NCI-H524 treated with DMSO at 0.1 percent for 48 hours (cell line): ENCODE data around the gene VAMP2.
A peak's percentile ranks its signal among the peaks of the same experiment; 100 is the strongest.
"Not testable (repeated sequence)": the region's sequence is repeated elsewhere in the genome, so short reads cannot be mapped to it uniquely, and the experiment has no call there.

ENCODE experiments used
- DNase-seq: peaks from one replicate; lab custom pipeline; 2025; lab: John Stamatoyannopoulos, UW

The VAMP2 gene

DNA sequence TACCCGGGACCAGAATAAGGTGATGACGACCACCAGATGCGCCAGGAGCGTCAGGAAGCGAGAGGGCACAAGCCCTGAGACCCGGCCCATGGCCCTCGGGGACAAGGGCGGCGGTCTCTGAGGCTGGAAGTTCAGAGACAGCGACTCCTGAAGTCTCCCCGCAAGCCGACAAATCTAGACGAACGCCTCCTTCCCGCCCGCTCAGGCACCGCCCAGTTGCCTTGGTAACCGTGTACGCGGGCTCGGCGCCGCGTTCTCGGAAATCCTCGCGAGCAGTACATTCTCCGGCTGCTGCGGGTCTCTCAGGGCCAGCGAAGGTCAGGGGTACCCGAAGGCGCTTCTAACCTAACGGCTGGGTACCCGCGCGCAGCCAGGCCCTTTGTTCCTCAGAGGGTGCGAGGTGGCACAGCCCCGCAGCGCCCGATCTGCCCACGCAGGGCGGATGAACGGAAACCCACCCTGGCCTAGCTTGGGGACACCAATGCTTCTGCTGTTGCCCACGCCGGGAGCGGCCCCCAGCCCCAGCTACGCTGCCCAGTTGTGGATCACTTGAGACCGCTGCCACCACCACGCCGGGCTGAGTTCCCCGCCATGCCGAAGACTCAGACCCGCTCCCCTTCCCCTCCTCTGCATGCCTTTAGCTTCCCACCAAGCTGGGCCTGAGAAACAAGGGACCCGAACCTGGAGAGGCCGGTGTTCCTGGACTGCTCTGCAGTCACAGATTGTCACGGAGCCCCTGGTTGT, 13.6 kb upstream of the VAMP2 start, which contains the start of gene TMEM107:
Gene TMEM107, minus strand, starts transcription at position 184 of the 744 bp plus-strand sequence. Its CDS starts 94 bp downstream, at position 90.
- DNase-seq = no peak

DNA sequence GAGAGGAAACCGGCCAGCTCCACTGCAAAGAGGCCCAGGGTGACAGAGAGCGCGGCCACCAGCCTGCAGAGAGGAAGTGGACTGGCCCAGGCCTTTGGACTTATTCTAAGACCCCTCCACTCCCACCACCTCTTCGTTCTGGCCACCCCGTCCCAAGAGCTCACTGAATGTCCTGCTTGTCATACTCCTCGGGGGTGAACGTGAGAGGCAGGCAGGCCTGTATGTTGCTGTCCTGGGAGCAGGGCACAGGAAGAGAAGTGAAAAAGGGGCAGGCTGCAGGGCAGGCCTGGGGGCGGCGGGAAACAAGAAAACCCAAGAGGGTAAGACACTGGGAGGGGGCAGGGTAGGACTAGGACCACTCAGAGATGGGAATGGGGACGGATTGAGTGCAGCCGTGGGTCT, 13.0 kb upstream of the VAMP2 start:
- no peak for DNase-seq

DNA sequence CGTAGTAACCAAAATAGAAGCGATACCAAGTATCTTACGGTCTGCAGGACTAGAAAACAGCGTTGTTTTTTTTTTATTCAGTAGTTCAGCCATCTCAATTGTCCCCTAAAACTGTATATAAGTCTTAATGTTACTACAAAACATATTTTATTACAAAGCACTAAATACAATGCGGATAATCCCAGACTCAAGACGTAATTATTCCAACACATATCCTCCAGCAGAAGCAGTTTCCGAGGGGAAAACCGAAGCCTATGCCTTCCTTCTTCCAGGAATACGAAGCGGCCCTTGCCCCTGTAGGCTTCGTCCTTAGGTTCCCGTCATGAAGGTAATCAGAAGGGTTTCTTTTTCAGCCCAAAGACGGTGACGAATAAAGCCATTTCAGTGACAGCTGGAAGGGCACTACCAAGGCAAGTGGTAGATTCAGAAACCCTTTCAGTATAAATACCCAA, 11.1 kb upstream of the VAMP2 start:
- no peak for DNase-seq

DNA sequence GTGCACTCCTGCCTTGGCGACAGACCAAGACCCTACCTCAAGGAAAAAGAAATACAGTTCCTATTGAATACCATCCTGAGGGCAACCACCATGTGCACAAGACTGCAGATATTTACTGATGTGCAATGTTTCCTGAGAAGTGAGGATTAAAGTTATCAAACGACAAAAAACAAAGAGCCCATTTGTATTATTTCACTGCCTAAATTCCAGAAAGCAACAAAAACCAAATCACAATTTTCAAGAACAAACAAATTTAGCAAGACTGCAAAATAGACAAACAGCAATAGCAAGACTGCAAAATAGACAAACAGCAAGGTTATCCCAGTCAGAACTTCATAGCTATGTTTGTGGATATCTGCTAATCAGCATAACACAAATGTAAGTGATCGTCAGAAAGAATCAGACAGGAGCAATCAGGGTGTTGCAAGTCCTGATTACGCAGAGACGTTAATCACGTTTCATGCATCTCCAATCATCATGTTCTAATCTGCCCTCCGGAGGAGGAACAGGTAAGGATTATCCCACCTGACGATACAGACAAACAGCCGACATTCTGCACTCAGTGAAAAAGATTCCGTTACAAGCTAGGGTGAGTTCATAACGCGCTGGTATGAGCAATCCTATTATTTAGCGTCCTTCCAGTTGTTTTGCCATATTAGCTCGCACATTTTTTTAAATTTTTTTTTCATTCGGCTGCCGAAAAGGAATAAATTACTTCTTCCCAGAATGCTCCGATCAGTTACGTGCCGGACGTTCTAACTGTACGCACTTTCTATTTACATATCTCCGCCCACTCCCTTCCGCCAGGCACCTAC, 10.5 kb upstream of the VAMP2 start:
- DNase-seq = peak; percentile 61

DNA sequence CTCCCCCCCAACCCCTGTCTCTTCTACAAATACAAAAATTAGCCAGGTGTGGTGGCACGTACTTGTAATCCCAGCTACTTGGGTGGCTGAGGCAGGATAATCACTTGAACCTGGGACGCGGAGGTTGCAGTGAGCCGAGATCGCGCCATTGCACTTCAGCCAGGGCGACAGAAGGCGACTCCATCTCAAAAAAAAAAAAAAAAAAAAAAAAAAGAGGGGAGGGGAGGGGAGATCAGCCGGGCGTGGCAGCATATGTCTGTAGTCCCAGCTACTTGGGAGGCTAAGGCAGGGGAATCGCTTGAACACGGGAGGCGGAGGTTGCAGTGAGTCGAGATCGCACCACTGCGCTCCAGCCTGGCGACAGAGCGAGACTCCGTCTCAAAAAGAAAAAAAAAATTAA, 7.4 kb upstream of the VAMP2 start:
- DNase-seq = not testable (repeated sequence)

DNA sequence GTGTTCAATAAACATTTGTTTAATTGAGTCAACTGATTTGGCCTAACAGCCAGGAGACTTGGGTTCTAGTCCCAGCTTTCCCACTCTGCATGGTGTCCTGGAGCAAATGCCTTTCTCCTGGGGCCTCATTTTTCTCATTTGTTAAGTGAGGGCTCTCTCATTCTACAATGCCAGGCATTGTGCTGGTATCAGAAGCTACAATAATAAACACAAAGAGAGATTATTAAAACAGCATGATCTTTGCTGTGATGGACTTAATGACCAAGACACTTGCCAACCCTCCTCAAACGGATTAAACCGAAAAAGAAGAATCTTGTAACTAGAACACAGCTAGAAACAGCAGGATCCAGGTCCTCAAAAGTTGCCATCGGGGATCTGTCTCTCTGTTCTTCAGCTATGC, 4.8 kb upstream of the VAMP2 start:
- DNase-seq = no peak

DNA sequence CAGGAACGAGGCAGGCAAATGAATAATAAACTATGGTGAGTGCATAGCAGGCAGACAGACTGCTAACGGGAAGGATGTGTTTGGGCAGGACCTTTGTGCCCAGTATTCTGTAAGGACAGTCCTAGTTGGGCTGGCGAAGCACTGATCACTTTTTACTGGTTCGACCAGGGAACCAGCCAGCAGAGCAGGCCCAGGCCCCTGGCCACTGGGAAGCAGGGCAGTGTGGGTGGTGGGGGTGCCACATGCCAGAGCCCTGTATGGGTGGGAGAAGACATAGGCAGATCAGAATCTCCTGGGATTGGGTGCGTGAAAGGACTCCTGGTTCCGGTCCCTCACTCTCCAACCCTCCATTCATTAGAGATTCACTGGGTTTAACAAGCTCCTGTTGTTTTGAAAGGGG, 4.0 kb upstream of the VAMP2 start:
- no peak for DNase-seq

DNA sequence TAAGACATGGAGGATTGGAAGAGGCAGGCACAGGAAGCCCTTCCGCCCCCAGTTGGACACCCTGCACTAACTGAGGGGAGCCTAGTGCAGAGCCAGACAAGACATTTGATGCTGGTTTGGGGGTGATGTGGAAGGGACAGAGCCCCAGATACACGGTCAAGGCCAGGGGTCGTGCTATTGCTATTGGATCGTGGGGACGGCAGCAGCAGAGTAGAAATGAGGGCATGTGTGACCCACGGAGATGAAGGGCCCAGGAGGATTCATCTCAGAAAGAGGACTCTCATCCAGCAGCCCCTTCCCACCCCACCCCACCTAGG, 2.0 kb upstream of the VAMP2 start:
- DNase-seq = no peak

DNA sequence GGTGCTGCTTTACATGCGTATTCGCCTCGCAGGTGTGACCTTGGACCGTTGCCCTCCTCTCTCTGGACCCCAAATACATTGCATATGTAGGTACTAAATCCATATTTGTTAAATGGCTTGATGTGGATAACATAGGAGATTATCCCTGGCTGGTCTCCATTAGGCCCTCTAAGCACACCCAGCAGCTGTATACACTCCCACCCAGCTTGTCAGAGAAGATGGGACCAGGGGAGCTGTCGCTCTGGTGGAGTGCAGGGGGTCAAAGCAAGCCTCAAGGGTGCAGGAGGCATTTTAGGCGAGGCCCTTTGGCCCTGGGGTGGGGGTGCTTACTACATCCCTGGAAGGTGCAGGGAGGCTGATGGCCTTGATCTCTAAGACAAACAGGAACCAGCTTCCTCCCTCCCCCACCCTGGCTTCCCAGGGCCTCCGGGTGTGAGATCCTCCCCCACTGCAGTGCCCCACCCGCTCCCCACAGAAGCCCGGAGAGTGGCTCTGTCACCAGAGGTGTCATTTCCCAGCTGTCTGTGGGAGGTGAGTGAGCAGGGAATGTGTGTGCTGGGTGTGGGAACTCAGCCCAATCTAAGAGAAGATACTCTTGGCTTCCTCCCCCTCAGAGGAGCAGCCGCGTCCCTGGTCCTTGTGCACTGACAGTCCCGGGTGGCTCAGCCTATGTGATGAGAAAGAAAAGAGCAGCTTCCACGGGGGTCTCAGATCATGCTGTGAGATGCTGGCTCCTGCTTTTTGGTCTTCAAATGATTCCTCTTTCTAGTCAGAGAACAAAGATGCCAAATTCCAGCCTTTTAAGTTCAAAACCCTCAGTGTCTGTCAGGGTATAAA, 1.4 kb upstream of the VAMP2 start:
- DNase-seq = no peak

DNA sequence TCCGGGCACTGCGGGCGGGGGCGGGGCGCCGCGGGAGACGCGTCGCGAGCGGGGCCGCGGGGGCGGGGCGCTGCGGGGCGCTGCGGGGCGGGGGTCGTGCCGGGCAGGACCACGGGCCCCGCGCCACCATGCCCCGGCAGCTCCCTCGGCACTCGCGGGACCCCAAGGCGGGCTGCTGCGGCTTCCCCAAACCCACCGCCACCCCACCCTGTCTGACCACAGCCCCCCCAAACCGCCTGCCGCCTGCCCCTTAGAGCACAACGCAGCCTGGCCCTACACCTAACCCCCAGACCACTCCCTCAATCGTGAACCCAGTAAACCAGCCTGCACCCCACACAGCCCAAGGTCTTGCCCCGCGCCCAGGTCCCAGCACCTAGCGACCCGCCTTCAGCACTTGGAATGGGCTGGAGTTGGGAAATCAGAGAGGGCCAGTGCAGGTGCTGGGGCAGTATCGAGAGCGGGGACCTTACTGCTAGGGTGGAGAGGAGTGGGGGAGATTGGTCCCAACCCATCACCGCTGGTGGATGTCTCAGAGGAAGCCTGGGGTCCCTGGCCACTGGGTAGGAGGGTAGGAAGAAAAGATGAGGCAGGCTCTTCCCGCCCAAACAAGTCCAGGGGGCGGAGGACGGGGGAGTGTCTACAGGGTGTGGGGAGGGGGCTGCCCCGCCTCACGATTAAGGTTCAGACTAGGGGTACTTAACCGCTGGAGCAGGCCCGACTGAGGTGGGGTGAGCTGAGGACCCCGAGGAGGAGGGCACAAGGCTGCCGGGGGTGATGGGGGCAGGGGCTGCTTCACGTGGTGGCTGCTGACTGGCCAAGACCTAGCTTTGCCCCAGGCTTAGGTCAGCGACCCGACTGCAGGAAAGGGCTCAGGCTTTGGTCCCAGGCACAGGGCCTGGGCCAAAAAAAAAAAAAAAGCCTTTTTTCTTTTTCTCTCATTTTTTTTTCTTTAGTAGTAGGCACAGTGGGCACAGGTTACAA, 539 bp upstream of the VAMP2 start:
- no peak for DNase-seq

DNA sequence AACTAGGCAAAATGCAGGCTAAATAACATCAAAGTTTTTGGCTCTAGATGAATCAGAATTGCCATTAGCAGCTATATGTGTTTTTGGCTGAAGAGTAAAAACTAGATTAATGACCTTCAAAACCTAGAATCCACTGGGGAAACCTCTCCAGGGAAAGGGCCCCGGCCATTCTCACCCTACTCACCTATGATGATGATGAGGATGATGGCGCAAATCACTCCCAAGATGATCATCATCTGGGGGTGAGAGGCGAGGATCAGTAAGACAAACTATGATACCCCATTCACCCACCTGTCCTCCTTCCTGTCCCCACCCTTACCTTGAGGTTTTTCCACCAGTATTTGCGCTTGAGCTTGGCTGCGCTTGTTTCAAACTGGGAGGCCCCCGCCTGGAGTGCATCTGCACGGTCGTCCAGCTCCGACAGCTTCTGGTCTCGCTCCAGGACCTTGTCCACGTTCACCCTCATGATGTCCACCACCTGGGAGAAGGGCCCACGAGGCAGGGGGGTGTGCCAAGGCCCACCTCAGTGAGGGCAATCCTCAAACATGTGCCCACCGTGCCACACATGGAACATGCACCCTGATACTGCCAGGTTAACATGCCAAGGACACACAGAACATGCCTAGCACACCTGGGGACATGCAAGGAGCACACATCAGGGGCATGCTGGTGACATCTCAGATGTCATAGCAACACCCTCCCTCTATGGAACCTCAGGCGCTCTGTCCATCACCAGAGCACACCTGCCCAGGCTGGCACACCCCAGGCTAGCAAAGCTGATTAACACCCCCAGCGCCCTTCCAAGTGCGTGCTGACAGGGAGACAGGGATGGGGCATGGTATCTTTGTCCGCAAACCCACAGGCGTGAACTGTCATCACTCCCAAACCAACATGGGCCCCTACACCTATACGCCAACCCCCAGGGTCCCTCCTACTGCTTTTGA, 1.2 kb downstream of the VAMP2 start:
- no peak for DNase-seq

DNA sequence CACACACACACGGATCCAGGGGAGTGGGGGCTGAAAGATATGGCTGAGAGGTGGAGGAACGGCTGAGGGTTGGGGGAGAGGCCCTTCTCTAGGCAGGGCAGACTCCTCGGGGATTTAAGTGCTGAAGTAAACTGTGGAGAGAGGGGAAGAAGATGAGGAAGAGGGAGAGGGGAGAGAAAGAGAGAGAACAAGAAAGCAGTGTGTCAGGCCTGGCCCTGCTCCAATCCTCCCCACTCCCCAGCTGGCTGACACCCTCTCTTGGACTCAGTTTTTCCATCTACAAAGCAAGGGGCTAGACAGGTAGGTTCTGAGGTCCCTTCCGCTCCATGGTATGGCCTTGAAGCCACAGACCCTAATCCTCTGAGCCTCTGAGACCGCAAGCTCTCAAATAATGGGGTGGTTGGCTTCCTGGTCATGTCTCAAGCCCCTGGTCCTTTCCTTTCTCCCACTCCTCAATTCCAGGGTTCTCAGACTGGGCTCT, 2.0 kb downstream of the VAMP2 start:
- no peak for DNase-seq

DNA sequence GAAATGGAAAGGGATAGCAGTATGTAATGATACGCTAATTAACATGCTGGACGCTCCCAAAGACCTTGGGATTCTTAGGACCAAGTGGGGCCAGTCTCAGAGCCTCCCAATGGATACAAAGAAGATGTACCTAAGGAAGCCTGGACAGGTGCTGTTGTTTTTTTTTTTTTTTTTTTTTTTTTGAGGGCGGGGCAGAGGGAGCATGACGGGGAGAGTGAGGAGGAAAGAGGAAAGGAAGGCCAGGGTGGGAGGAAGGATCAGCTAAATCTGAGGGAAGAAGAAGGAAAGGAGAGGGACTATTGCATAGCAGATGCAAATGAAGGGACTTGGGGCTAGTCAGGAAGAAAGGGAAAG, 2.5 kb downstream of the VAMP2 start:
- no peak for DNase-seq

DNA sequence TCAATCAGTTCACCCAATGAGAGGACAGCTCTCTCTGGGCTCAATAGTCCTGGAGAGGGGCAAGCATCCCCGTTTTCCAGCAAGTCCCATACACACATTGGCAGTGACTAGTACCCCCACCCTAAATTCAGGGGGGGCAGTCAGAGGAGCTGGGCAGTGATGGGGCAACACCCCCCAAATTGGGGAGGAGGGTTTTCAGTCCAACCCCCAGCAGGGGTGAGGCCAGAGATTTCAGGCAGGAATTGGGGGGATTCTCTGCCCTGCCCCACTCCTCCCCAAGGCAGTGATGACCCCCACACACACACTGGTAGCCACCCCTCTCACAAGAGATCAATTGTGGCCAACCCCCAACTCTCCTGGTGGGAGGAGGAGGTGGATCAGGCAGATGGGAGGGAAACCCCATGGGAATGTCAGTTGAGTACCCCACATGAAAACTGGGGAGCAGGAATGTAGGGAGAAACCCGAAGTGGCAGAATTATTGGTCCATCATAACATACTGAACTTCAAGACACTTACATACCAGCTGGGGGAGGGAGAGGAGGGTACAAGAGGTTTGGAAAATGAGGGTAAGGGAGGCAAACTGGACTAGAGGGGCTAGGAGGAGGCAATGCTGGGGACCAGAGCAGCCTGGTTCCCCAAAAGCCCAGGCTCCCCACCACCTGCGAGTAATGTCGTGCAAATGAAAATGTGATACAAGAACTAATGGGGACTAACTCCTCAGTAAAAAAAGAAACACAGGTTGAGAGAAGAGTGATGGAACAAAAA, 3.1 kb downstream of the VAMP2 start:
- no peak for DNase-seq

DNA sequence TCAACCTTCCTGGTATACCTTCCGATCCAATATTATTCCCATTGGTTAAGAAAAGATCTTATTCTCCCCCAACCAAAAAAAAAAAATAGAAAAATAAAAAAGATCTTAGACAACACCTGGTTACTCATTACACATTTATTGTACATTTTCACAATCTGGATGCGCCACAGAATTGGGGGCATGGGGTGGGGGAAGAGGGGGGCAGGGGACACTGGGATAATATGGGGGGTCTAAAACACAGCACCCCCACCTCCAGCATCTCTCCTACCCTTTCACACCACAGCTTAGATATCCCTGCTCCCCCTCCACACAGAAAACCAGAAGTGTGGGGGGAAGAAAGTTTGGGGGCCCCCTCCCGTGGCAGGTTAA, 3.7 kb downstream of the VAMP2 start:
- no peak for DNase-seq

DNA sequence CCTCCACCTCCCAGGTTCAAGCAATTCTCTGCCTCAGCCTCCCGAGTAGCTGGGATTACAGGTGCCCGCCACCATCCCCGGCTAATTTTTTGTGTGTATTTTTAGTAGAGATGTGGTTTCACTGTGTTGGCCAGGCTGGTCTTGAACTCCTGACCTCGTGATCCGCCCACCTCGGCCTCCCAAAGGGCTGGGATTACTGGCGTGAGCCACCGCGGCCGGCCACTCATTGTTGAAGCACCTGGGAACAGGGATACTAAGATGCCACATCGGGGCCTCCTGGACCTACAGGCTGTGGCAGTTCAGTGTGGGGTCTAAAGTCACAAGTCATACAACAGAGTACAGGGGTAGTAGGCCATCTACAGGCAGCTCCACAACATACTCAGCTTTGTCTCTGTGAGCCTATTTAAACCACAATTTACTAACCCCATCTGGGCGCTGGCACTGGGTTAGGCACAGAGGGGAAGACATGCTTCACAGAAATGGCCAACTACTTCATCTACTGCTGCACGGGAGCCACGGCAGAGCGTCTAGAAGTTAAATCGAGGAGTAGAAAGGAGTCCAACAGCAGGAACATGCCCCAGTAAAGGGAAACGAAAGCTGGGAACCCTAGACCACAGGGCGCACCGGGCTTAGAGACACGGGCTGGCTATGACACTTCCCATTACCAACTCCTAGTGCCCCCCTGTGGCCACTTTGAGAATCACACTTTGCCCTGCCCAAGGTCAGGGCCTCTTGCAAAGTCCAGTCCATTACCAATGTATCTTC, 4.3 kb downstream of the VAMP2 start:
- DNase-seq = no peak

DNA sequence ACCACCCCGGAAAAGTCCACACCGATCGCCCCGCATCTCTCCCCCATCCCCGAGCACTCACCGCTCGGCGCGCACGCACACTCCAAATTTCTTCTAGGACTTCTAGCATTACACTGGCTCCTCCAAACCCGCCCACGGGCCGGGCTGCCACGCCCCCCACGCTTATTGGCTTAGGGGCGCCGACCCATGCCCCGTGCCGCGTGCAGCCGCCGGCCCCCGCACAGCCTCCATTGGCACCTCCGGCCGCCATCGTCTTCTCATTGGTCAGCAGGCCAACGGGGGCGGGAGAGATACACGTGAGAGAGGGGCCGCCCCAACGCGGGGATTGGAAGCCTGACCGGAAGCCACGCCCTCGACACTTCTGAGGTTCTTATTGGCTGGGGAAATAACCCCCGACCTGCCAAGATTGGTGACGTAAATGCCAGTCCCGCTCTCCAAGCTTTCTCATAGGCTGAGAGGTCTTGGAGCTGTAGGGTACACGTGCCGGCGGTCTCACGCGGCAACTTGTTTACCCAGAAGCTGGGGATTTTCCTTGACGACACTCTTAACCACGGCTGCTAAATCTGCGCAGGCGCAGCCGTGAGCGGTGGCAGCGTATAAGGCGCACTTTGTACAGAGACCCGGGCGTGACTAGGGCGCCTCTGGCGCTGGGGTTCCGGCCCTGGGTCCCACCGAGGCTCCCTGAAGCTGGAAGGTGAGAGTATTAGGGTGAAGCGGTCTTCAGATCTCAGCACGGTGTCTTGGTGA, 6.3 kb downstream of the VAMP2 start:
- DNase-seq = peak; percentile 75

DNA sequence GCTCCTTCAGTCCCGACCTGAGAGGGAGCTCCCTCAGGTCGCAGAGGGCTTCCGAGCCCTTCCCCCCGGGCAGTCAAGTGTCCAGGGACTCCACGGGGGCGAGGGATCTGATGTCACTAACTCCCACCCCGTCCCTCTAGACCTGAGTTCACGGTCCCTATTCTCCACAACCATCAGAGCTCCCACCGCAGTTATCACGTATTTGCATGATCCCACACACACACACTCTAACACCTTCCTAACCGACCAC, 6.8 kb downstream of the VAMP2 start:
- no peak for DNase-seq
